GM23338 (cell line): Measurements from ENCODE around the gene PCSK5. TPM values are rescaled to one million over a fixed set of nuclear protein-coding genes. Genes with fewer than 3 reads are reported as not detected.

Experiments
- ATAC-seq: fragments of 200-7000 bp; cut with Tn5 transposase; 3 replicates; pipeline ENCODE4 v1.9.1; 2020
- DNase-seq: peaks from one replicate; pipeline ENCODE4 v3.0.0-alpha.2; 2015; ENCODE audit warnings: low spot score
- H2AFZ ChIP-seq: fragments of 200-600 bp; sonication (generic); 2 replicates; pipeline ENCODE4 v1.8.0; 2016; ENCODE audit warnings: antibody characterized with exemption, mild to moderate bottlenecking, moderate library complexity
- H3F3A ChIP-seq: fragments of 200-600 bp; sonication (generic); replicated peaks from 2 replicates; pipeline ENCODE4 v1.8.0; 2017; ENCODE audit warnings: antibody characterized with exemption, mixed run types, low read depth
- H3K27ac ChIP-seq: fragments of 200-600 bp; sonication (generic); 2 replicates; pipeline ENCODE4 v1.6.1; 2016; ENCODE audit warnings: low read depth
- H3K27me3 ChIP-seq: fragments of 200-600 bp; sonication (generic); 2 replicates; pipeline ENCODE4 v1.8.0; 2016; ENCODE audit warnings: mild to moderate bottlenecking, mixed run types, moderate library complexity; ENCODE audit not compliant: insufficient read depth
- H3K36me3 ChIP-seq: fragments of 200-600 bp; sonication (generic); 2 replicates; pipeline ENCODE4 v1.8.0; 2016; ENCODE audit warnings: mild to moderate bottlenecking; ENCODE audit not compliant: insufficient read depth
- H3K4me1 ChIP-seq: fragments of 200-600 bp; sonication (generic); 2 replicates; pipeline ENCODE4 v1.8.0; 2016; ENCODE audit warnings: mild to moderate bottlenecking, moderate library complexity; ENCODE audit not compliant: insufficient read depth
- H3K4me2 ChIP-seq: fragments of 200-600 bp; sonication (generic); 2 replicates; pipeline ENCODE4 v1.7.1; 2017; ENCODE audit warnings: mixed run types
- H3K4me3 ChIP-seq: fragments of 200-600 bp; sonication (generic); 2 replicates; pipeline ENCODE4 v1.6.1; 2016; ENCODE audit warnings: mixed run types
- H3K79me2 ChIP-seq: fragments of 200-600 bp; sonication (generic); replicated peaks from 2 replicates; pipeline ENCODE4 v1.8.0; 2017; ENCODE audit warnings: mild to moderate bottlenecking; ENCODE audit not compliant: insufficient read depth
- H3K9me2 ChIP-seq: fragments of 200-600 bp; sonication (generic); 2 replicates; pipeline ENCODE4 v1.8.0; 2017; ENCODE audit not compliant: insufficient read depth
- H4K20me1 ChIP-seq: fragments of 200-600 bp; sonication (generic); replicated peaks from 2 replicates; pipeline ENCODE4 v1.8.0; 2017; ENCODE audit warnings: mild to moderate bottlenecking; ENCODE audit not compliant: insufficient read depth
- H3K27ac Mint-ChIP-seq: 2 replicates; pipeline ENCODE4 v1.8.0; 2020; ENCODE audit warnings: inconsistent platforms, mild to moderate bottlenecking, moderate library complexity, mixed read lengths
- H3K27me3 Mint-ChIP-seq: 3 replicates; pipeline ENCODE4 v1.8.0; 2022; ENCODE audit warnings: low read depth, mild to moderate bottlenecking, moderate library complexity, mixed read lengths, inconsistent platforms; ENCODE audit not compliant: insufficient read depth, poor library complexity
- H3K36me3 Mint-ChIP-seq: 3 replicates; pipeline ENCODE4 v1.8.0; 2021; ENCODE audit warnings: low read depth, mild to moderate bottlenecking, inconsistent platforms, moderate library complexity, mixed read lengths
- H3K4me1 Mint-ChIP-seq: 3 replicates; pipeline ENCODE4 v1.8.0; 2020; ENCODE audit warnings: mild to moderate bottlenecking, inconsistent platforms, mixed read lengths
- H3K4me3 Mint-ChIP-seq: 3 replicates; pipeline ENCODE4 v1.8.0; 2021; ENCODE audit warnings: moderate library complexity, mild to moderate bottlenecking, inconsistent platforms, mixed read lengths
- H3K9me3 Mint-ChIP-seq: 3 replicates; pipeline ENCODE4 v1.8.0; 2020; ENCODE audit warnings: moderate library complexity, mild to moderate bottlenecking, inconsistent platforms, mixed read lengths
- CREB1 ChIP-seq: fragments of 250-450 bp; sonication (Bioruptor Pico); IDR thresholded peaks from 2 replicates; pipeline ENCODE4 v1.5.0; 2020; ENCODE audit warnings: low read depth, mild to moderate bottlenecking, moderate library complexity
- CTCF ChIP-seq, 2 experiments: fragments of 200-600 bp in 1 of 2; sonication (generic) in 1 of 2; conservative IDR thresholded peaks; 2 replicates each; pipeline versions ENCODE4 v1.5.1 to v1.6.1; 2016 to 2017; ENCODE audit warnings: antibody characterized with exemption in 2 of 2, low read depth in 2 of 2, mild to moderate bottlenecking in 2 of 2, moderate library complexity in 1 of 2
- ETS1 ChIP-seq: IDR thresholded peaks from 2 replicates; pipeline ENCODE4 v1.6.1; 2016; ENCODE audit warnings: antibody characterized with exemption
- EZH2 ChIP-seq: fragments of 200-600 bp; sonication (generic); IDR thresholded peaks from one replicate; pipeline ENCODE4 v1.8.0; 2017; ENCODE audit warnings: antibody characterized with exemption, mild to moderate bottlenecking, low read depth; ENCODE audit not compliant: unreplicated experiment
- EZH2phosphoT487 ChIP-seq: fragments of 200-600 bp; sonication (generic); IDR thresholded peaks from one replicate; pipeline ENCODE4 v1.8.1; 2018; ENCODE audit warnings: antibody characterized with exemption; ENCODE audit not compliant: unreplicated experiment
- JUNB ChIP-seq: IDR thresholded peaks from one replicate; pipeline ENCODE4 v1.6.1; 2016; ENCODE audit warnings: antibody characterized with exemption; ENCODE audit not compliant: unreplicated experiment
- NANOG ChIP-seq: IDR thresholded peaks from 2 replicates; pipeline ENCODE4 v1.6.1; 2016; ENCODE audit warnings: antibody characterized with exemption, borderline replicate concordance
- POLR2AphosphoS5 ChIP-seq: IDR thresholded peaks from 2 replicates; pipeline ENCODE4 v1.6.1; 2016; ENCODE audit warnings: antibody characterized with exemption, low read depth
- REST ChIP-seq: IDR thresholded peaks from one replicate; pipeline ENCODE4 v1.6.1; 2018; ENCODE audit warnings: antibody characterized with exemption; ENCODE audit not compliant: unreplicated experiment
- STAT1 ChIP-seq: IDR thresholded peaks from one replicate; pipeline ENCODE4 v1.6.1; 2016; ENCODE audit warnings: antibody characterized with exemption; ENCODE audit not compliant: unreplicated experiment
- ZNF114 ChIP-seq: fragments of 250-450 bp; sonication (Bioruptor Pico); IDR thresholded peaks from 2 replicates; pipeline ENCODE4 v1.5.0; 2020; ENCODE audit warnings: mild to moderate bottlenecking, moderate library complexity
- ZNF331 ChIP-seq: fragments of 250-450 bp; sonication (Bioruptor Pico); IDR thresholded peaks from 2 replicates; pipeline ENCODE4 v1.5.0; 2020; ENCODE audit warnings: low read depth, mild to moderate bottlenecking, moderate library complexity
- ZNF462 ChIP-seq: fragments of 250-450 bp; sonication (Bioruptor Pico); IDR thresholded peaks from 2 replicates; pipeline ENCODE4 v1.5.0; 2020; ENCODE audit warnings: mild to moderate bottlenecking, moderate library complexity
- polyA plus RNA-seq: library from polyadenylated mRNA; unstranded; fragments of >200 nt; fragmentation: Nextera tagmentation; extraction: Ambion mirVana; gene quantifications from 2 replicates; pipeline ENCODE4 v1.2.1, GENCODE V29; 2016
- total RNA-seq: library from RNA; depleted of rRNA; stranded (reverse); fragments of >200 nt; shearing (Covaris generic); gene quantifications from 2 replicates; pipeline ENCODE4 v1.2.3, GENCODE V29; 2014

The PCSK5 gene
- total and polyA plus RNA-seq, 2 experiments from 2014 or later = 12.3 to 34.8 TPM

- H3K27me3 Mint-ChIP-seq = peaks cover 9% of the 10 kb centered on the region
- H3K4me3 Mint-ChIP-seq = no peak overlapping the region
- no peaks in the 10 kb centered on the region; the same call in 1 of the 3 replicates for H3K9me3 Mint-ChIP-seq
- no peaks in the 10 kb centered on the region for H3K4me1 ChIP-seq
- H3K4me3 ChIP-seq = no peak overlapping the region
- H3F3A ChIP-seq = no peaks in the 10 kb centered on the region
- H3K9me2 ChIP-seq = 0 out of 2 replicates have a peak, but pooled peaks cover 3% of the 10 kb centered on the region
- TF ChIP-seq POLR2AphosphoS5 = no peak
- TF ChIP-seq REST = no peak
- no peak for TF ChIP-seq ZNF114
- no peak for TF ChIP-seq EZH2
- no peak for TF ChIP-seq STAT1
- no peak for TF ChIP-seq EZH2phosphoT487
- no peak for TF ChIP-seq ETS1
- no peak for TF ChIP-seq NANOG
- TF ChIP-seq JUNB = no peak
- no peak for TF ChIP-seq ZNF331 (CRISPR knock-in tag)
- TF ChIP-seq CREB1 (CRISPR knock-in tag) = no peak
- no peak for TF ChIP-seq ZNF462
- no peak for TF ChIP-seq CTCF (conservative IDR thresholded peaks at IDR 0.05; ENCODE audit: low read depth in 2 of 2)
- no peaks in the 10 kb centered on the region for H4K20me1 ChIP-seq
- no peak overlapping the region for H2AFZ ChIP-seq
- H3K36me3 ChIP-seq = no peaks in the 10 kb centered on the region
- no peak for DNase-seq
- no peaks in the 10 kb centered on the region for H3K27me3 ChIP-seq
- ATAC-seq = no peak
- H3K36me3 Mint-ChIP-seq = no peaks in the 10 kb centered on the region
- no peaks in the 10 kb centered on the region for H3K79me2 ChIP-seq
- H3K4me1 Mint-ChIP-seq = peaks cover 5% of the 10 kb centered on the region; the same call in 2 of the 3 replicates
- H3K27ac Mint-ChIP-seq = no peak overlapping the region
- no peak overlapping the region for H3K27ac ChIP-seq
- H3K4me2 ChIP-seq = no peak overlapping the region
Measured at GRCh38 chr9:76342858-76343257, 452.4 kb downstream of the PCSK5 start.
